Left ventricle myocardium inferior (tissue), 1 donor: ENCODE measurements around the gene A4GNT. TPM values are rescaled to one million over a fixed set of nuclear protein-coding genes. Genes with fewer than 3 reads are reported as not detected.

Source experiments
- DNase-seq: peaks from one replicate; pipeline ENCODE4 v3.0.0-alpha.2; 2020
- H3K27ac ChIP-seq: fragments of 200-600 bp; replicated peaks from 2 replicates; pipeline ENCODE4 v1.8.0; 2021
- H3K27me3 ChIP-seq: fragments of 200-600 bp; 2 replicates; pipeline ENCODE4 v1.8.0; 2021; ENCODE audit warnings: low read depth
- H3K36me3 ChIP-seq: fragments of 200-600 bp; 2 replicates; pipeline ENCODE4 v1.8.0; 2021
- H3K4me1 ChIP-seq: fragments of 200-600 bp; 2 replicates; pipeline ENCODE4 v1.8.0; 2021
- H3K4me3 ChIP-seq: fragments of 200-600 bp; 2 replicates; pipeline ENCODE4 v1.8.0; 2021; ENCODE audit warnings: mild to moderate bottlenecking, moderate library complexity
- H3K9me3 ChIP-seq: fragments of 200-600 bp; replicated peaks from 2 replicates; pipeline ENCODE4 v1.8.0; 2021
- CTCF ChIP-seq: fragments of 200-600 bp; IDR thresholded peaks from 2 replicates; pipeline ENCODE4 v1.8.0; 2021; ENCODE audit warnings: antibody characterized with exemption, mild to moderate bottlenecking, borderline replicate concordance
- intact Hi-C: fragments of 100-400 bp; cut with micrococcal nuclease; formaldehyde crosslinking; loops from one replicate; pipeline ENCODE4 v1.11.0; 2022
- long read RNA-seq: library from polyadenylated mRNA; unstranded; transcript quantifications from one replicate; pipeline ENCODE4 v2.0.0, GENCODE V29; 2021
- total RNA-seq: library from RNA; stranded (reverse); fragmentation: NEBNext Ultra II Directional; extraction: Animal tissue kit (Norgen Biotek cat#: 25700); gene quantifications from one replicate; pipeline ENCODE4 v1.2.1, GENCODE V29; 2021
- donor health status: DM: no; HTN: yes; CAD: no; lungs with severe emphysema.

A4GNT gene
- not detected for total RNA-seq
- long read RNA-seq = 0 reads

- H3K4me1 ChIP-seq = no peaks in the 10 kb centered on the region
- H3K27me3 ChIP-seq = no peaks in the 10 kb centered on the region
- TF ChIP-seq CTCF = no peak
- H3K9me3 ChIP-seq = no peaks in the 10 kb centered on the region
- no peaks in the 10 kb centered on the region for H3K36me3 ChIP-seq
- DNase-seq = no peak
- intact Hi-C loops = no loop called here
- H3K4me3 ChIP-seq = no peak within 1 kb of the TSS
- H3K27ac ChIP-seq = no peak within 1 kb of the TSS
These were observed at the start of gene A4GNT for GRCh38 chr3:138132239-138132638. TSS of gene A4GNT (minus strand) at chr3:138132390. CDS start at chr3:138131256, 1,134 bp downstream.

GRCh38 chr3:138180375-138181029 is 48.3 kb upstream of the A4GNT start:
- Histone ChIP-seq H3K27ac (no peak overlapping the region), H3K4me3 (no peak overlapping the region), H3K27me3 (peaks cover 12% of the 10 kb centered on the region), H3K36me3 (no peaks in the 10 kb centered on the region), H3K4me1 (no peaks in the 10 kb centered on the region), H3K9me3 (no peaks in the 10 kb centered on the region)
- intact Hi-C loops = no loop called here
- TF ChIP-seq CTCF = peak; percentile 48
- no peak for DNase-seq

DNA sequence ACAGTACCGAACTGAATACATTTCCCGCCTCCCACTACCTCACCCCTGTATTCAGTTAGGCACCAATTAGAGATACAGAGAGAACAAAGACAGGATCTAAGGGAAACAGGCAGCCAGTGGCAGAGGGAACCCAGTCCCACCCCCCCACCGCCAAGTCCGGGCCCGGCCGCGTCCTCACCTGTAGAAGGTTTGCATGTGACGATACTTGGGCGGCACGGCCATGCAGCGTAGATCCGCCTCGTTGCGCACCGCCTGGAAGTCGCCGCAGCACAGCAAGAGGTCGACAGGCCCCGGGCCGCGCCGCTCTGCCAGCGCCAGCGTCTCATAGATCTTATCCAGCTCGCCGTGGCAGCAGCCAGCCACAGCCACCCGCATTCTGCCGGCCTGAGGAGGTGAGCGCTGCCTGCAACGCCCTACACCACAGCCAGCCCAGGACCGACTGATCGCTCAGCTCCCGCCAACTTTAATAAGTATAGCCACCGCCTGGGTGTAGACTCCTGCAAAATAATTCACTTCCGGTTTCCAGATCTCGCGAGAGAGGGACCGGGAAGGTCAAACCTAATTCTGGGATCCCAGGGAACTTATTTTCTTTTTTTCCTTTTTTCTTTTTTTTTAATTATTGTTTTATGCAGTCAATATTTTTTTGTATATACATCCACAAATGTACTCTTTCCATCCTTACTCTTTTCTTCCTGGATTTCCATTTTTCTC is 42.4 kb upstream of the A4GNT start, which contains the start of gene DBR1:
Gene DBR1 (minus strand): TSS at position 501 of the 711 bp plus-strand sequence. CDS start 126 bp downstream, at position 375.
- H3K4me1 ChIP-seq = peaks cover 30% of the 10 kb centered on the region
- peak within 1 kb of the TSS; percentile 87 for H3K4me3 ChIP-seq
- peak; percentile 51 for DNase-seq
- no peaks in the 10 kb centered on the region for H3K9me3 ChIP-seq
- H3K36me3 ChIP-seq = peaks cover 31% of the 10 kb centered on the region
- H3K27me3 ChIP-seq = no peaks in the 10 kb centered on the region
- H3K27ac ChIP-seq = peak within 1 kb of the TSS; percentile 90
- TF ChIP-seq CTCF = peak; percentile 9
- intact Hi-C loops = no loop called here

DNA sequence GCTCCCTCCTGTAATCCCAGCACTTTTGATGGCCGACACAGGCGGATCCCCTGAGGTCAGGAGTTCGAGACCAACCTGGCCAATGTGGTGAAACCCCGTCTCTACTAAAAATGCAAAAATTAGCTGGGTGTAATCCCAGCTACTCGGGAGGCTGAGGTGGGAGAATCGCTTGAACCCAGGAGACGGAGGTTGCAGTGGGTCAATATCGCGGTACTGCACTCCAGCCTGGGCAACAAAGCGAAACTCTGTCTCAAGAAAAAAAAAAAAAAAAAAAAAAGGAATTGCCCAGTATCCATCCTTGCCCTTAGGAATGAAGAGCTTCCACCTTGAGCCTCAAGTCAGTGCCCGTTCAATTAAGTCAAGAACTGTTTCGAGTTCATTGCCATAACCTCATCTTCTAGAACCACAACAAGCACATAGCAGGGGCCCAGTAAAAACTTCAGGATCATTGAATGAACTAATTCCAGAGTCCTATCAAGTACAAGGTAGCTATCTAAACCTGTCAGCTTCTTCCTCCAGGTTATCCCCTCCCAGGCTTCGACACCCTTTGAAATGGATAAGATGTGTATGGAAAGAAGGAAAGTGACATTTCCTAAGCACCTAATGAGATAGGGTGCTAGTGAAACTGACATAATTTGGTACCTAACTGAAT is 41.7 kb upstream of the A4GNT start:
- H3K9me3 ChIP-seq = no peaks in the 10 kb centered on the region
- H3K27ac ChIP-seq = peak overlapping the region; percentile 90
- peak overlapping the region; percentile 87 for H3K4me3 ChIP-seq
- H3K27me3 ChIP-seq = no peaks in the 10 kb centered on the region
- peaks cover 30% of the 10 kb centered on the region for H3K4me1 ChIP-seq
- intact Hi-C loops = no loop called here
- DNase-seq = no peak
- TF ChIP-seq CTCF = no peak
- H3K36me3 ChIP-seq = peaks cover 37% of the 10 kb centered on the region

DNA sequence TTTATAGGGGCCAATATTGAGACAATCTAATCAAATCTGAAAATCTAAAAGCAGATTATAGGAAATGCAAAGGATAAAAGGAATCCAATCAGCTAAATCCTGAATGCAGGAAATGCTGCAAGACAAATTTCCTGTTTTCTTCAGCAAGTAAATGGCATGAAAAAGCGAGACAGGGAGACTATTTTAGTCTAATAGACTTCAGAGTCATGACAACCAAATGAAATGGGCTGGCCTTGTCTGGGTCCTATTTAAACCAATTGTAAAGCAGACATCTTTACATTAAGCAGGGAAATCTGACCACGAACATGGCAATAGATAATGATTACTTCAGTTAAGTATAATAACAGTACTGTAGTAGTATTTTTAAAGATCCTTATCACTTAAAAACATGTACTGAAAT is 40.4 kb upstream of the A4GNT start:
- Histone ChIP-seq H3K9me3 (no peaks in the 10 kb centered on the region), H3K27ac (no peak overlapping the region), H3K4me3 (no peak overlapping the region), H3K4me1 (peaks cover 30% of the 10 kb centered on the region), H3K27me3 (no peaks in the 10 kb centered on the region), H3K36me3 (peaks cover 48% of the 10 kb centered on the region)
- no peak for TF ChIP-seq CTCF
- DNase-seq = no peak
- intact Hi-C loops = no loop called here
